ENCODE results near the gene TNFRSF8. TPM values are rescaled to one million over a fixed set of nuclear protein-coding genes. Genes with fewer than 3 reads are reported as not detected.

TNFRSF8 gene
- total RNA-seq, 1 donor from 2014 or later, result 0.18 TPM

DNA sequence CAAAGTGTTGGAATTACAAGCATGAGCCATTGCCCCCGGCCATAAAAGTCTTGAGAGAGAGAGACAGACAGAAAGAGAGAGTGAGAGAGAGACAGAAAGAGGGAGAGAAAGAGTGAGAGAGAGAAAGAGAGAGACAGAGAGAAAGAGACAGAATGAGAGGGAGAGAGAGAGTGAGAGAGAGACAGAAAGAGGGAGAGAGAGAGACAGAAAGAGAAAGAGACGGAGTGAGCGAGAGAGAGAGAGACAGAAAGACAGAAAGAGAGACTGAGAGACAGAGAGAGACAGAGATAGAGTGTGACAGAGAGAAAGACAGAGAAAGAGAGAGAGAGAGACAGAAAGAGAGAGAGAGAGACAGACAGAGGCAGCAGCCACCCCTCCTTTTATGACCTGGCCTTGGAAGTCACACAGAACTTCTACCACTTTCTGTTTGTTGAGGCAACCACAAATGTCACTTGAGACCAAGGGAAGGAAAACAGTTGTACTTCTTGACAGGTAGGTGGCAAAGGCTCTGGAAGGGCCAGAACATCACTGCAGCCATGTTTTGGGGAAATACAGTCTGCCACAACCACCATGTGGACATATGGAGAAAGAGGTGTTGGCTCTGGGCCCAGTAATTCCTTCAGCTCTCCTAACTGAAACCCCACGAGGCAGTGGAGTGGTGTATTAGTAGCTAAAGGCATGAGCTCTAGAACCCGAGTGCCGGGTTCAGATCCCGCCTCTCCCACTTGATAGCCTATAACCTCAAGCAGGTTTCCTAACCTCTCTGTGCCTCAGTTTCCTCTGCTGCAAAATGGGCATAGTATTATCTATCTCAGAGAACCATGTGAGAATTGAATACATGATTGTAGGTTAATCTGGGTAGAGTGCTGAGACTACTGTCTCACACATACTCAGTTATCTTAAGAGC, 50.6 kb downstream of the TNFRSF8 start:
- DNase-seq (ENCODE audit: extremely low read depth, low read depth, low spot score), result no peak

DNA sequence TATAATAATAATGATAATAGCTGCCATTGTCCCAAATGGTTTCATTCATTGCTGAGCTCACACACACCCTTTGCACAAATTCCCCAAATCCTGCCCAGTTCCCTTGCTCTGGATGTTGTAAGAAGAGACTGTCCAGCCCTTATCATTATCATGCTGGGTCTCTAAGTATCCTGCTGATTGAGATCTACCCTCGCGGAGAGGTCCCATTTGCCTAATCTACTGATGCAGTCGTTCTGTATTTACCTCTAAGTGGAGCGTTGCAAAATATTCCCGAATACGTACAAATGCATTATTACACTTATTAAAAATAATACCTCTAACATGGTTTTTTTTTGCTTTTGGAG, 51.2 kb downstream of the TNFRSF8 start:
- DNase-seq (ENCODE audit: extremely low read depth, low read depth, low spot score), result no peak

DNA sequence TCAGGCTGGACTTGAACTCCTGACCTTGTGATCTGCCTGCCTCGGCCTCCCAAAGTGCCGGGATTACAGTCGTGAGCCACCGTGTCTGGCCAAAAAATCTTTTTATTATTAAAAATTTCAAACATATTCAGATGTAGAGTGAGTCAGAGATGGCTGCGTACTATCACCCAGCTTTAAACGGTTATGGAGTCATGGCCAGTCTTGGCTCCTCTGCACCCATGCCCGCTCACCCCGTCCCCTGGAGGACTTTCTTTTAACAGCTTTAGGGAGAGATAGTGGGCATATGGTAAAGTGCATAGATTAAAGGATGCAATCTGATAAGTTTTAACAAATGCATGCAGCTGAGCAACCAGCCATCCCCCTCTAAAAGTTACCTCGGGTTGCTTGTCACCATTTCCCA, 51.8 kb downstream of the TNFRSF8 start:
- no peak for DNase-seq (ENCODE audit: extremely low read depth, low read depth, low spot score)

DNA sequence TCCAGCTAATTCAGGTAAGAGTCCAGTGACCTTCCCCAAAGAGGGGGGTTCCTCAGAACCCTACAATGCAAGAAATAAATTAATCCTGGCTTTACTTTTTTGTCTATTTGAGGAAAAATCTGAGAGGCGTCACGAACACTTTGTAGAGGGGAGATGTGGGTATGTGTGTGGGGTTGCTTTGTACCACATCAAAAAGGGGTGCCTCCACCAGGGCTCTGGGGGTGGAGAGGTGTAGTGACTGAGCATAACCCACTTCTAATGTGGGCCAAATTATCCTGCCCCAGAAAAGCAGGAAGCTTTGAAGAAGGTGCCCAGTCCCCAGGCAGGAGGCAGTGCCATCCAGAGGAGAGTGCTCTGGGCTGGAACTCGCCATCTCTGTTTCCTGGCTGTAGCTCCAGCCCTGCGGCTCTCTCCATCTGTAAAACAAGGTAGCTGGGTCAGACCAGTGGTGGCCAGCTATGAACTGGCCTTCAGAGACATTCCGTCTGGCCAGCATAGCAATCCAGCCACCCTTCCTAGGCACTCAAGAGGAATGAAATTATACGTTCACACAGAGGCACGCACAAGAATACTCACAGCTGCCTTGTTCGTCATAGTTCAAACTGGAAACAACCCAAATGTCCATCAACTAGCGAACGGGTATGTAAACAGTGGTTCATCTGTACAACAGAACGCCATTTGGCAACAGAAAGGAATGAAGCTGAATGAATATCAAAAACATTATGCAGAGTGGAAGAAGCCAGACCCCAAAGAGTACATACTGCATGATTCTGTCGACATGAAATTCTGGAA, 58.3 kb downstream of the TNFRSF8 start:
- DNase-seq (ENCODE audit: extremely low read depth, low read depth, low spot score), result no peak

DNA sequence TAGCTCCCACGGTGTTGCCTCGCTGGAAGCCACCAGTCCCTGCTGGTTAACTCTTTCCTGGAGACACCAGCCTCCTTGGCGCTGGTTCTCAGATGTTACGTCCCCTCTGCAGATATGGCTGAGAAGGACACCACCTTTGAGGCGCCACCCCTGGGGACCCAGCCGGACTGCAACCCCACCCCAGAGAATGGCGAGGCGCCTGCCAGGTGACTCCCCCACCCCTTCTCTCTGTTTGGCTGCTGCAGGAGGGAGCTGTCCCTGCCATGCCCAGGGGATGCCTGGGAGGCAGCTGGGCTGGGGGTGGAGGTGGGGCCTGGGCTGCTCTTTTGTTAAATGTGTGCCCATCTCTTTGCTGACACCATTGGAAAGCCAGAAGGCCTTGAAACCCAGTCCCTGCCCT, 60.1 kb downstream of the TNFRSF8 start:
- DNase-seq (ENCODE audit: extremely low read depth, low read depth, low spot score), result no peak

DNA sequence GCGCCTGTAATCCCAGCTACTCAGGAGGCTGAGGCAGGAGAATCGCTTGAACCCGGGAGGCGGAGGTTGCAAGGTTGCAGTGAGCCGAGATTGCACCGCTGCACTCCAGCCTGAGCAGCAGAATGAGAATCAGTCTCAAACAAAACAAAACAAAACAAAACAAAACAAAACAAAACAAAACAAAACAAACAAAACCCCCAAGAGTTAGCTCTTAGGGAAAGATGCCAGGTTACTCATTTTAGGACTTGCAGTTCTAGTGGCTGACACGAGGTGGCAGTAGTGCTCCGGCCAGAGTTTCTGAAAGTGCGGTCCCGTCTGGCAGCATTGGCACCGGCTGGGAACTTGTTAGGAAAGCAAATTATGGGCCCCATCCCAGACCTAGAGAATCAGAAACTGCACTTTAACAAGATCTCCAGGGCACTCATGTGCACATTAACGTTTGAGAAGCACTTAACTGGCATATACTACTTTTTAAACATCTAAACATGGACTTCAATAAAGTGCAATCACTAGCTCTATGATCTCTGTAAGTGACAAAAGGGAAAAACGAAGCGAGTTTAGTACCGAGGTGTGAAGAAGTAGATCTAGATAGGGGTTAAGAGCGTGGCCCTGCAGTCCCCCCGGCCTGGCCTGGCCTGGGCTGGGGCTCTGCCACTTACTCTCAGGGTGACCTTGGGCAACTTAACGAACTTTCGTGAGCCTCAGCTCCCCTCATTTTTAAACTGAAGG, 61.8 kb downstream of the TNFRSF8 start:
- no peak for DNase-seq (ENCODE audit: extremely low read depth, low read depth, low spot score)

DNA sequence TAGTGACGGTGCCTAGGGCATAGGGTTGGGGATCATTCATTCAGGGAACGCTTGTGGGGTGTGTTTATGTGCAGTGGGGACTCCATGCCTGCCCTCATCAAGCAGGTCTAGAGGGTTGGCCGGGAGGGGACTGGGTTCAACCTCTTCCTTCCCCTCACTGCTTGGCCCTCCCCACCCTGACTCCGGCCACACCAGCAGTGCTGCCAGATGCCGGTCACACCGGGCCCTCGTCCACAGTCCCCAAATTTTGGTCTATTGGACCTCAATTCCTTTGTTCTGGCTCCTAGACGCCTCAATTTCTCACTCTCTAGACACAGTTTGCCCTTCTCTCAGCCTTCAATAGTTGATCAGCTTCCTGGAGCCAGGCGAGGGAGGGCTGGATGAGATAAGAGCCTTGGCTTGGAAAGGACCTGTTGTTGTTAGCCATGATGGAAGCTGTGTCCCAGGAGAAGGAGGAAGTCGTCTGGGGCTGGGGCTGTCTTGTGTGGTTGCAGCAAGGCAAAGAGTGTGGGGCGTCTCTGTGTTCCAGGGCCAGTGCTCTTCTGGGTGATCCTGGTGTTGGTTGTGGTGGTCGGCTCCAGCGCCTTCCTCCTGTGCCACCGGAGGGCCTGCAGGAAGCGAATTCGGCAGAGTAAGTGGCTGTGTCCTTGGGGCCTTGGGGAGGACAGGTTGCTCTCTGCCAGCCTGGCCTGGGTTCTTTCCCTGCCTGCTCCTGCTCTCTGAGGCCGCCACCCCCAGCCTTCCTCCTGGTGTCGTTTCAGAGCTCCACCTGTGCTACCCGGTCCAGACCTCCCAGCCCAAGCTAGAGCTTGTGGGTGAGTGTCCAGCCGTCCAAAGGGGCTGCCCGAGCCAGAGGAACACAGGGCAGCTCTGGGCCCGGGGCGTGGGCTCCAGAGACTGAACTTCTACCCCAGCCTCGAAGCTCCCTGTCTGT, 62.6 kb downstream of the TNFRSF8 start:
- DNase-seq (ENCODE audit: extremely low read depth, low read depth, low spot score), result no peak

DNA sequence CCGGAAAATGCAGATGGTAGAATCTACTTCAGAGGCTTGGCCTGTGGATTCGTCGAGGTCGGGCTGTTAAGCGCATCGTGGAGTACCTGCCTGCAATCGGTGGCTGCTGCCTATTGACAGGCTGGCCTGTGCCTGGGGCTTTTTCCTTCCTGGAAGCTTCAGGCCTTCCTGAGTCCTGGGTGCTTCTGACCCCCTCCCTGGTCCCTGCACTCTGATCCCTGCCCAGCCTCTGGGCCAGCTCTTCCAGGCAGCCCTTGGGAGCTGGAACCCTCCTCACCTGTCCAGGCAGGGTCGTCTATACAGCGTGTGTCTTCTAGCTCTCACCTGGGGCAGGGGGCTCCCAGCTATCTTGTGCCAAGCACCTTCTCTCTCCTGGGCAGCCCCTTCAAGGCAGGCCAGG, 63.7 kb downstream of the TNFRSF8 start:
- no peak for DNase-seq (ENCODE audit: extremely low read depth, low read depth, low spot score)

DNA sequence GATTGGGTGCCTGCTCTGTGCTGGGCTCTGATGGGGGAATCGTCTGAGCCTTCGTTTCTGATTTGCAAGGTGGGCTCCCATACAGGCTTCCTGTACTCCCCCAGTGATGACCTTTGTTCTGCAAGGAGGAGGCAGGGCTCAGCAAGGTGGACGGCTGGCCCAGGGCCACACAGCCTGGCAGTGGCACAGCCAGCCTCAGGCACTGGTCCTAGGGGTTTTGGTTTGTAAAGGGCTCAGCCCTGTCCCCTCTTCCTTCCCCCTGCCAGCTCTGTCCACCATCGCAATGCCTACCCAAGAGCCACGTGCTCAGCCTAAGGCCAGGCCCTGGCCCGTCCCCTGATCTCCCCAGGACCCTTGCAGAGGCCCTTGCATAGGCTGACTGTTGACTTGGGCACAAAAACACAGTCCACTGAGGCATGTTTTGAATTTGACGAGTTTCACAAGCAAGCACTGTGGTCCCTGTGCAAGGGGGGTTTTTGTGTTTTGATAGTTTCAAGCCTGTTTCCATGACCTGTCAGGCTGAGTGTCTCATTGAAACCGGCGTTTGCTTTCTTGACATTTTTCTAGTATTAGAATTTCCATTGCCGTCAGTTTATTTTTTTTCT, 64.2 kb downstream of the TNFRSF8 start:
- DNase-seq (ENCODE audit: extremely low read depth, low read depth, low spot score), result no peak

DNA sequence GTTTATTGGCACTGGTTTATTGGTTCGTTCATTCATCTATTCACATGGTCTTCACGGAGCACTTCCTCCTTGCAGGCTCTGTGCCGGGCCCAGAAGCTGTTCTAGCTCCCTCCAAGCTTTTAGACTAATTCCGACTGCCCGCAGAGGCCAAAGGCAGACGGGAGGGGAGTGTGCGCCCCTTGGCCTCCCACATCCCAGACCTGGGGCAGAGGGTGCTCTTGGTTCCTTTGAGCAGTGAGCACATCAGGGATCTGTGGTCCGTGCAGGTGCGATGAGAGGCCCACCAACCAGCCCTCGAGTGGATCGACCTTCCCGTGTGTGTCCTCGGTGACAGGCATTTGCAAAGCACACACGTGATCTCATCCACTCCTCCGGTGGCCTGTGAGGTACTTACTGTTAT, 65.0 kb downstream of the TNFRSF8 start:
- no peak for DNase-seq (ENCODE audit: extremely low read depth, low read depth, low spot score)

DNA sequence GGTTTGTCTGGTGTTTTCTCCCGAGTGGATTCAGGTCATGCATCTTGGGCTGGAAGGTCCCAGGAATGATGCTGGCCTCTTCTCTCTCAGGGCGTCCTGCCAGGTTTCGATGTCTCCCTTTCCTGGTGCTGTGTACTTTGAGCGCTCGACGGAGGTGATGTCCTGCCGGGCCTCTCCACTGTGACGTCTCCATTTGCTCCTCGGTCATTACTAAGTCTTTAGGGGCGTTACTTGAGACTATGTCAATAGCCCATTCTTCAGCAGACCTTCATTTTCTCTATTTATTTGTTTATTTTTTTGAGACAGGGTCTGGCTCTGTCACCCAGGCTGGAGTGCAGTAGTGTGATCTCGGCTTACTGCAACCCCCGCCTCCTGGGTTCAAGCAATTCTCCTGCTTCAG, 66.5 kb downstream of the TNFRSF8 start:
- DNase-seq (ENCODE audit: extremely low read depth, low read depth, low spot score), result no peak

DNA sequence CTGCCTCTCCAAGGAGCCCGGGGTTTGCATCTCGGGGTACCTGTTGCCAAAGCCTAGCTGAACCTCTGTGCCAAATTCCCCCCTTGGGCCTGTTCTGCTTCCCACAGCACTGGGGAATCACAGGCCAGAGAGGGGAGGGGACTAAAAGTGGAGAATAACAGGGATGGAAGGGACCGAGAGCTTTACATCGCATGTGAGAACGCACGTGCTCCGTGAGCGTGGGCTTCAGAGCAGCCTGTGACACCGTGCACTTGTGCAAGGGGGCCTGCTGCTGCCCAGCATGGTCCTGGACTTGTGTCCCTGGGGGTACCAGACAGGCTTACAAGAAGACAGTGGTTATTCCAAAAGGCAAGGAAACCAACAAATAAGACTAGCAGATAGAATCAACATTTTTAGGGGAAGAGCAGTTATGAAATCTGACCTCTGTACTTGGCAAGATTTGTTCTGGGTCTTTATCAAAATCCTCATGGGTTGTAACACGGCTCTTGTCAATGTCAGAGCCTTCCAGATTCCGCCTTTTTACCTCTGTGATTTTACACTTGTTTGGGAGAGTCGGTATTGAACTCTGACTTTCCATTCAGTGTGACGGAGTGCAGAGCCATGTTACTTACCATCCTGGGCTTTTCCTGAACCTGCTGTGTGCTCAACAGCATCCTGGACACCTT, 67.5 kb downstream of the TNFRSF8 start:
- no peak for DNase-seq (ENCODE audit: extremely low read depth, low read depth, low spot score)

DNA sequence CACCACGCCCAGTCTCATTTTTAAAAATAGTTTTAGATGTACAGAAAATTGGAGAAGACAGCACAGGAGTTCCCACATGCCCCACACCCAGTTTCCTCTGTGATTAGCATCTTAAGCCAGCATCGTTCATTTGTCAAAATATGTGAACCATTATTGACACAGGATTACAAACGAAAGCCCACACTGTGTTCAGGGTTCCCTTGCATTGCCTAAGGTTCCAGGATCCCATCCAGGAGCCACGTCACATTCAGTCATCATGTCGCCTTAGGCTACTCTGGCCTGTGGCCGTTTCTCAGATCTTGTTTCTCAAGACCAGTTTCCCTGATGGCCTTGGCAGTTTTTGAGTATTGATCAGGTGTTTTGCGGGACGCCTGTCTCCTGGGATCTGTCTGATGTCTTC, 69.0 kb downstream of the TNFRSF8 start:
- no peak for DNase-seq (ENCODE audit: extremely low read depth, low read depth, low spot score)

DNA sequence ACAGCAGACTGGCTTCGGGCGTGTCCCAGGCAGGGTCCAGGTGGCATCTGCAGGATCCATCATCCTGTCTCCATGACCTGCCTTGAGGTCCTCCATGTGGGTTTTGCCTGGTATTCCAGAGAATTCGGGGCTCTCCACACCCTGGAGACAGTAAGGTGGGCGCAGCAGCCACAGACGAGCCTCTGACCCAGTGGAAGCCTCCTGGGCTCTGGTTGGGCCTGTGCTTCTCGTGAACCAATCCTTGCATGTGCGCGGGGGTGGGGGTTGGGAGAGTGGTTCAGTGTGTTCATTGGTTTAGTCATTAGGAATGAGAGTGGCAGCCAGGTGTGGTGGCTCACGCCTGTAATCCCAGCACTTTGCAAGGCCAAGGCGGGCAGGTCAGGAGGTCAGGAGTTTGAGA, 71.6 kb downstream of the TNFRSF8 start:
- DNase-seq (ENCODE audit: extremely low read depth, low read depth, low spot score), result no peak

DNA sequence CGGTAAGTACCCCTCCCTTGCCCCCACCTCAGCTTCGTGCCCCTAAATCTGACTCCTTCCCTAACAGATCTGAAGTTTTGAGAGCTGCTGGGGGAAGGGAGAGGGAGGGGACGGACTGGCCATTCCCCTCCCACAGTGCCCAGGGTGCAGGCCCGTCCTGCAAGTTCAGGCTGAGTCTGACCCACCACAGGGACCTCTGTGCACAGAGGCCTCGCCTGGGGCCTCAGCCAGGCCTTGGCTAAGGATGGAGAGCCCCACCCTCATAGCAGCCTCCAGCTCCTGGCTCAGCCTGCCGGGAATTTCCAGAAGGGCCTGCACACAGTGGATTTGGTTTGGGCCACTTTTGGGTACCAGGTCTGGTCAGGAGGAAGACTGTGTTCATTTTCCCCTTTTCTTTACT, 72.5 kb downstream of the TNFRSF8 start:
- DNase-seq (ENCODE audit: extremely low read depth, low read depth, low spot score), result no peak

DNA sequence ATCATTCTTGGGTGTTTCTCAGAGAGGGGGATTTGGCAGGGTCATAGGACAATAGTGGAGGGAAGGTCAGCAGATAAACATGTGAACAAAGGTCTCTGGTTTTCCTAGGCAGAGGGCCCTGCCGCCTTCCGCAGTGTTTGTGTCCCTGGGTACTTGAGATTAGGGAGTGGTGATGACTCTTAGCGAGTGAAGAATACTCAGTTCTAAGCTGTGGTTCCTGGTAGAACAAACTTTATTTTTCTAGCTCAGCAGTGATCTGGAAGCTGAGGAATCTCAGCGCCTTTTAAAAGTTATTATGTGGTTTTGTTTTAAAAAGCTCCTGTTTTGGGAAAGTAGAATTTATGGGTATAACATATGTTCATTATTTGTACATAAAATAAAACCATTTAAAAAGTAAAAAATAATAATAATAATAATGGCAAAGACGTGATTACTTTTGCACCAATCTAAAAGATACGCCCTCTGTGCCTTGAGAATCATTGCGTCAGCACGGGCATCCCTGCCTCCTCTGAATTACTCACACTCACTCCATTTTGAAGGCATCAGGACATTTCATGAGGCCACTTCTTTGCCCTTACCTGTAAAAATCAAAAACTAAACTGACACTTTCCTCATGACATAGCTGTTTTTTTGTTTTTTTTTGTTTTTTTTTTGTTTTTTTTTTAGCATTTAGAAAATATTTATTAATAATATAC, 74.0 kb downstream of the TNFRSF8 start:
- DNase-seq (ENCODE audit: extremely low read depth, low read depth, low spot score), result no peak

DNA sequence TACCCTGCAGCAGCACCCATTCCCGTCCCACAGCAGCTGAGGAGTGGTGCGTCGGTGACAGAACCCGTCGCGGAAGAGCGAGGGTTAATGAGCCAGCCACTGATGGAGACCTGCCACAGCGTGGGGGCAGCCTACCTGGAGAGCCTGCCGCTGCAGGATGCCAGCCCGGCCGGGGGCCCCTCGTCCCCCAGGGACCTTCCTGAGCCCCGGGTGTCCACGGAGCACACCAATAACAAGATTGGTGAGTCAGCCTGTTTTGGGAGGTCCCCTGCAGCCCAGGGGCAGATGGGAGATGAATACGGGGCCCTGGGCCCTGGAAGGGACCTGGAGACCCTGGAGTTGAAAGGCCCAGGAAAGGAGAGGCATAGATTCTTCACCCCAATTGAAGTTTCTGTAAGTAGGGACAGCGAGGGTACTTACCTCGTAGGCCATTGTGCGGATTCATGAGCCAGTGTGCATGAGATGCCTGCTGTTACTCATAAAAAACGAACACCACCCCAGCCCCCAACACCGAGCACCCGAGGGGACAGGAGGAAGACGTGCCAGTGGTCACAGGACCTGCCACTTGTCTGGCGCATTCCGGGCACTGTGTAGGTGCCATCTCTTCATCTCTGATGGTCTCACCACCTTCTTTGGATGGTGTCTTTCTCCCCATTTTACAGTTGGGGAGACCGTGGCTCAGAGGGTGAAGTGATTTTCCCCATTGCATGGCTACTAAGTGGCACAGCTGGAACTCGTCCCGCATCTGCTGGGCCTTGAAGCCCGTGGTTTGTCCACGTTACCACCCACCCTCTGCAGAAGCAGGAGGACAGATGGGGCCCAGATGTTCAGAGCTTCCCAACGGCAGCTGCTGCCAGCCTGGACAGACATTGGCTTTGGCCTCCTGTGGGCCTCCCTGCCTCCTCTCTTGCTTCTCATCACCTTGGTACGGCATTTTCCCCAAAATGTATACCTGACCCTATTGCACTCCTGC, 75.4 kb downstream of the TNFRSF8 start:
- no peak for DNase-seq (ENCODE audit: extremely low read depth, low read depth, low spot score)

DNA sequence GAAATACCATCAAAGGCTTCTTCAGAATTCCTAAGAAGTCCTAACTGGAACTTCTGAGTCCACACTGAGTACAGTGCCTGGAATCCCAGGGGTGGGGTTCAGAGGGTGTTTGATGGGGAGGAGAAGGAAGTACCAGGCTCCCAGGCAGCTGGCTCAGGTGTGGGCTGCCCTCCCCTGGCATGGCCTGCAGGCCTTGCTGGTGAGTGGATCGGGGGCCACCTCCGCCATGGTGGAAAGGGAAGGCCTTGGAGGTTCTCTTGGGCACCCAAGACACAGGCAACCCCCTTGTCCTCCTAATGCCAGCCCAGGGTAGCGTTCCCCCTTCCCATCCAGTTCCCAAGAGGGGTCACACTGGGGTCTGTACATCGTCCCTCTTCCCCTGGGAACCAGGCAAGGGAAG, 76.9 kb downstream of the TNFRSF8 start:
- DNase-seq (ENCODE audit: extremely low read depth, low read depth, low spot score), result no peak
